Measurements from ENCODE around the gene BACE1.

GRCh38 chr11:117302228-117302627 lies 13.8 kb downstream of the BACE1 start:
- TF ChIP-seq POLR2A (IDR thresholded peaks at IDR 0.05) (no peak), CTCF (IDR thresholded peaks at IDR 0.05) (no peak)
